GM12891 (cell line): Measurements from ENCODE around the gene RNF10.

Experiments
- POLR2A ChIP-seq: IDR thresholded peaks from 2 replicates; pipeline ENCODE4 v1.6.1; 2011; ENCODE audit warnings: low read depth, low read length, control low read depth
- POLR2AphosphoS5 ChIP-seq: IDR thresholded peaks from 2 replicates; pipeline ENCODE4 v1.6.1; 2011; ENCODE audit warnings: low read depth, low read length, control low read depth
- SPI1 ChIP-seq: IDR thresholded peaks from 2 replicates; pipeline ENCODE4 v1.6.1; 2011; ENCODE audit warnings: low read depth, low read length, control low read depth
- TAF1 ChIP-seq: IDR thresholded peaks from 2 replicates; pipeline ENCODE4 v1.6.1; 2011; ENCODE audit warnings: low read depth, low read length, control low read depth

DNA sequence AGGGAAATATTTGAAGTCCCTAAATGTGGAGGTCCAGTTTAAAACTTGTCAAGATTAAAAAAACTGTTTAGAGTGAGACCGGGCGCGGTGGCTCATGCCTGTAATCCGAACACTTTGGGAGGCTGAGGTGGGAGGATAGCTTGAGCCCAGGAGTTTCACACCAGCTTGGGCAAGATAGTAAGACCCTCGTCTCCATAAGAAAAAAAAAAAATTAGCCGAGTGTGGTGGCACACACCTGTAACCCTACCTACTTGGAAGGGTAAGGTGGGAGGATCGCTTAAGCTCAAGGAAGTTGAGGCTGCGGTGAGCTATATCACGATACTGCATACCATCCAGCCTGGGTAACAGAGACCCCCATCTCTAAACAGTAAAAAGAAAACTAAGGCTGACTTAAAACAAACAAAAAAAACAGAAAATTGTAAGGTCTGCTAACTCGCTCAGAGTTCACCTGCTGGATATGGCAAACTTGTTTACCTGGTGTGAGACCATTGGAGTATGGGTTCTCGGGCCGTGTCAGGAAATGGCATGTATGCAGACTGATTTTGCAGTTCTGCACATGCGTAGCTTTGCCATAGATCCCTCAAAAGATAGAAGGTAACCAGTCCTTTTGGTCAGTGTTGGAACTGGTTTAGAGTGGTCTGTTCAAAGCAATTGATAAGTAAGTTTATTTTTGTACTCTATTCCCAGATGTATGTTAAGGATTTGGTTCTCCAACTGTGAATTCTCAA lies 2.1 kb downstream of the RNF10 start:
- no peak for TF ChIP-seq TAF1
- no peak for TF ChIP-seq POLR2A
- TF ChIP-seq POLR2AphosphoS5, result no peak
- no peak for TF ChIP-seq SPI1
